GM12892 (cell line): Measurements from ENCODE around the gene ANGPT4.
A peak's percentile ranks its signal among the peaks of the same experiment; 100 is the strongest.

Experiments
- DNase-seq: peaks from one replicate; pipeline ENCODE4 v3.0.0; 2011; ENCODE audit not compliant: insufficient read length
- FAIRE-seq: peaks from 2 replicates; lab custom pipeline; 2011; peaks lifted over from hg19 to GRCh38; lab: Jason Lieb, UNC
- POLR2A ChIP-seq: IDR thresholded peaks from 2 replicates; pipeline ENCODE4 v1.6.1; 2011; ENCODE audit warnings: low read depth, low read length, control low read depth
- POLR2AphosphoS5 ChIP-seq: IDR thresholded peaks from 2 replicates; pipeline ENCODE4 v1.6.1; 2011; ENCODE audit warnings: low read depth, low read length, control low read depth
- TAF1 ChIP-seq: IDR thresholded peaks from 2 replicates; pipeline ENCODE4 v1.6.1; 2011; ENCODE audit warnings: low read depth, mild to moderate bottlenecking, control low read depth, low read length, borderline replicate concordance

ANGPT4 gene

DNA sequence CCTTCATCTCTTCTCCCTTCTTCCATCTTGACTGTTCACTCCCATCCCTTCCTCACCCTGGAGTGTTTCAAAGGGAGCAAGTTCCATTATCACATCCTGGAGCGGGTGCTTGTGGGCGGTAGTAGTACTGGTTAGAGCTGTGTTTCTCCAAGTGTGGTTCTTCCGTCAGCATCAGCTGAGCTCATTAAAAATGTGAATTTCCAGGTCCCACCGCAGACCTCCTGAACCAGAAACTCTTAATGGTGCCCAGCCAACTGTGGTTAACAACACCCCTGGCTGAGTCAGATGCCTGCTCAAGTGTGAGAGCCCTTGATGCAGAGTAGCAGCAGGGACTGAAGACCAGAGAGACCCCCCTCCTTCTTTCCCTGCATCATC lies 24.4 kb downstream of the ANGPT4 start:
- no peak for TF ChIP-seq TAF1
- TF ChIP-seq POLR2AphosphoS5: no peak
- TF ChIP-seq POLR2A: no peak
- no peak for FAIRE-seq
- no peak for DNase-seq

DNA sequence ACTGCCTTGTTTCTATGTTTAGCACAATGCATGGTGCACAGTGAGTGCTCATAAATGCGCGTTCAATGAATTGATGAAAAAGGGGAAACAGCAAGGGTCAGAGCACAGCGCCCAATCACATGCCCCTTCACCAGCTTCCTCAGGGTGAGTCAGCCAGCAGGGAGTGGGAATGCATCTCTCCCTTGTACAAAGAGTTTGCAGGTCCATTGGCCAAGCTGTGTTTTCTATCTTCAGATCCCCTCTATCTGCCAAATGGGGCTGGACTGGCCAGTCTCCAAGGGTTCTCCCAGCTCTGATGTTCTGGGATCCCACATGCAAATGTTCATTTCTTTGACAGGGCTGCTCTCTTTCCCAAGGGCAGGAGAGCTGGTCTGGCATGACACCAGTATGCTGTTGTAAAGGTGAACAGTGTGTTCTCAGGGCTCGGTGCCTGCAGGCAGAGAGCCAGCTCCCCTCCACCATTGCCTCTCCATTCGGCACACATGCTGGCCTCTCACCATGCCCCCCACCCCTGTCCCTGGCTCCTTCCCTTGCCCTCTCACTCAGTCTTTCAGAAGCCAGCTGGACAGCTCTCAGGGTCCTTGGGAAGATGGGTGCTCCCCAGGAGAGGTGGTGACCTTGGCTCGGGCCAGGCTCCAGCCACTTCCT lies 25.0 kb downstream of the ANGPT4 start:
- TF ChIP-seq POLR2A (no peak), TAF1 (no peak), POLR2AphosphoS5 (no peak)
- FAIRE-seq (no peak), DNase-seq (no peak)

DNA sequence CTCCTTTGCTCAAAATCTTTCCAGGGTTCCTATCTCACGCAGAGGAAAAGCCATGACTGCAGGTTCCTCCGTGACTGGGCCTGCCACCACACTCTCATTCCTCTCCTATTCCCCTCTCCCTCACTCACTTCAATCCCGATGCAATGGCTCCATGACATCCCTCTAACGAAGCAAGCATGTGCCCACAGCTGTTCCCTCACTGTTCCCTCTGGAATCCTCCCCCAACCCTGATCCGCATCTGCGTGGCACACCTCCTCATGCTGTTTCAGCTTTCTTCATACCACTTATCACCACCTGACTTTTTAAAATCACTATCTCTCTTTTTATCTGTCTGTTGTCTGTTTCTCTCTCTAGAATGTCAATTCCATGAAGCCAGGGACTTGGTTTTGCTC lies 25.5 kb downstream of the ANGPT4 start:
- TF ChIP-seq POLR2AphosphoS5 (no peak), TAF1 (no peak), POLR2A (no peak)
- FAIRE-seq: no peak
- no peak for DNase-seq

DNA sequence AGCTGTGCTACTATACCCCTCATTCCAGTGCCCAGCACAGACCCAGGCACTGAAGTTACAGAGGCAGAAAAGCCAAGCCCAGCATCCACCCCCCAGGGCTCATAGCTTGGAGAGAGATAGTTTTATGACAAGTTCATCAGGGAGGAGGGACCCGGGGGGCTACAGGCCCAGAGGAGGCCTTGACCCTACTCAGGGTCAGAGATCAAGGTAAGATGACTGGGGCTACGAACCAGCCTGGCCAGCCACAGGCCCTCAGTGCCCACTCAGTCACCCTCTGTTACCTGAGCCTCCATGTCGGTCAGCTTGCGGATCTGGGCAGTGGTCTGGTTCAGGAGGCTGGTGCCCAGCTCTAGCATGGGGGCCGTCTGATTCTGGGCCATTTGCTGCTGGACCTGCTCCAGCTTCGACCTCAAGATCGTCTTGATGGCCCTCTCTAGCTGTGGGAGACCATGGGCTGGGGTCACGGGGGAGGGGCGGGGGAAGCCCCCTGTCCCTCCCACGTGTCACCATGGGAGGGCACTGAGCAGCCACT lies 26.1 kb downstream of the ANGPT4 start:
- DNase-seq: no peak
- FAIRE-seq: no peak
- no peak for TF ChIP-seq TAF1
- no peak for TF ChIP-seq POLR2A
- no peak for TF ChIP-seq POLR2AphosphoS5

DNA sequence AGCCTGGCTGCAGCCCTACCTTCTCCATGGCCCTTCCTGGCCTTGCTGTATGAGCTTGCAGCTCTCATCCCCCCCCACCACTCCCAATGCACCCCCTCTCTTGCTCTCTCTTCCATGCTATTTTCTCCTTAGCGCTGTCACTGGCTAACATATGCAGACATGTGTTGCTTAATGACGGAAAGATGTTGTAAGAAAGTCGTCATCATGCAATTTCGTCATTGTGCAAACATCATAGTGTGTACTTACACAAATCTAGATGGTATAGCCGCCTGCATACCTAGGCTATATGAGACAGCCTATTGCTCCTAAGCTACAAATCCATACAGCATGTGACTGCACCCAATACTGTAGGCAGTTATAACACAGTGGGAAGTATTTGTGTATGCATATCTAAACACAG lies 27.0 kb downstream of the ANGPT4 start:
- FAIRE-seq (no peak), DNase-seq (no peak)
- TF ChIP-seq POLR2A: no peak
- no peak for TF ChIP-seq POLR2AphosphoS5

DNA sequence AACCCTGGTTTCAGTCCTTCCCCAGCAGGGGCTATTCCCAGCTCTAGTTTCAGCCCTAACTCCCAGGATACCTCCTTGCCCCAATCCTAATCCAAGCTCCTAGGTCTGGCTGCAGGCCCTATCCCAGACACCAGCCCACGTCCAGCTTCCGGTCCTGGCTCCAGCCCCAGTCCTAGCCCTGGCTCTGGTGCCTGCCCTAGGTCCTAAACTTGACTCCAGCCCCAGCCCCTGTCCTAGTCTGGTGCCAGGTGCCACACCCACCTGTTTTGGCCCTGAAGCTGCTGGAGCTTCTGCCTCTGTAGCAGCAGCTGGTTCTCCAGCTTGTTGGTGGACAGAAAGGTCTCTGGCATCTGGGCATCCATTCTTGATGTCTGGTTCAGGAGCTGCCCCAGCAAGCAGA lies 28.1 kb downstream of the ANGPT4 start:
- no peak for DNase-seq
- no peak for FAIRE-seq
- no peak for TF ChIP-seq POLR2A
- TF ChIP-seq TAF1: no peak

DNA sequence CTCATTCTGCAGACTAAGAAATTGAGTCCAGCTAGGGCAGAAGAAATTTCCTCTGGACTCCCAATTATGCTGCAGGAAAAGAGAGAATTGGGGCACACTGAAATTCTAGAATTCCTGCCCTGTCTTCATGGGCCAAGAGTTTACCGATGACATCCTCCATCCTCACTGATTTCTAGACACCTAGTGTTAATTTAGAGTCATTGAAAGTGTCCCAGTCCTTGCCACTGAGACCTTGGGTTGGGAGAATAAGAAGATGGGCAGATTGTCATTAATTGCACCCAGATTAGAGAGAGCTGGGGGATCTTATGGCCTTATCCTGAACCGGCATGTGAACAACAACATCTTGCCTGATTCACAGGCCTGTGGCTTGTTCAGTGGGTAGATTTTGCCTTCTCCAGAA lies 29.0 kb downstream of the ANGPT4 start:
- TF ChIP-seq TAF1 (no peak), POLR2A (no peak)
- DNase-seq: no peak

DNA sequence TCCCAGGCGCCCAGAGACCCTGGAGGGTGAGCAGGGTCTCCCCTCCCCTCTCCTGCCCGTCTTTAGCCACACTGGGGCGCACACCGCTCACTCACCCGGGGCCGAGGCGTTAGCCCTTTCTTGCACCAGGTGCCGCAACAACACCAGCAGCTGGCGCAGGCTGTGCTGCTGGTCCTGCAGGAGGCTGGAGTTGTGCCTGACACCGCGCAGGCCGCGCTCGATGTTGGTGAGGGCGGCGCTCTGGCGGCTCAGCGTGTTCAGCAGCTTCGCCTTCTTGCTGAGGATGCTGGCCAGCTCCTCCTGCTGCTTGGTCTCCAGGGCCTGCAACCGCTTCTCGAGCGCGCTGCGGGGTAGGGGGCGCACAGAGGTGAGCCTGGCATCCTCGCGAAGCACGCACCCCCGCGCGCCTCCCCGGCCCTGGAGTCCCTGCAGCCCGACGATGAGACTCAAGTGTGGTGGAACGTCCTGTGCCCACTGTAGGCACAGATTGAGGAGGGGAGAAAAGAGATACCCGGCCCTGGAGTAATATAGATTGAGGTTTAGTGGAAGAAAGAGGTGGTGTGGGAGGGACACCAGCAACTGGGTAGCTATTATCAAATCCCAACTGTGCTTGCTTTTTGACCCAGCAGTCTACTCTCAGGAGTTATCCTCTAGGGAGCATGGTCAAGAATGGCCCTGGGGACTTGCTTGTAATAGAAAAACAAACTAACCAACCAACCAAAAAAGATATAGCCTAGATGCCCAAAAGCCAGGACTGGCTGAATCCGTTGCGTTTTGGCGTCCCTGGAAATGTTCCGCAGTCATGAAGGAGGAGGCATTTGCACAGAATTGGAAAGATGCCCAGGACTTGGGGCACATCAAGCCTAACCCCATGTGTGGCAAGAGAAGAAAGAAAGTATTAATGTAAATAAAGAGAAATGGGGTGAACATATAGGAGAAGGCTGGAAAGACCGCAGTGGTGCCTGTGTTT lies 30.9 kb downstream of the ANGPT4 start:
- TF ChIP-seq POLR2AphosphoS5 (no peak), TAF1 (no peak), POLR2A (no peak)
- no peak for DNase-seq
- FAIRE-seq: no peak

More for the DNA sequence above, 29.0 kb downstream of the ANGPT4 start:
- no peak for FAIRE-seq

DNA sequence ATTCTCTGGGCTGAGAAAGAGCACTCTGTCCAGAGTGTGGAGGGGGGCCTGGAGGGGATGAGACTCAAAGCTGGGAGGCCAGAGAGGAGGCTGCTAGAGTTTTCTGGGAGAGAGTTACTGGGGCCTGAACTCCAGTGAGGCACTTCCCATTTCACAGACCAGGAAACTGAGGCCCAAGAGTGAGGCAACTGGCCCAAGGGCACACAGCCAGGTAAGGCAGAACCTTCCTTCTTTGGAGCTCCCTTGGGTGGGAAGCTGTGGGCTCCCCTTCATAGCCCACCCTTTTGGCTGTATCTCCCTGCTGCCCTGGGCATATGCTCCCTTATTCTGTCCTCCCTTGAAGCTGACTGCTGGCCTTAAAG lies 34.4 kb downstream of the ANGPT4 start:
- TF ChIP-seq POLR2A (no peak), POLR2AphosphoS5 (no peak), TAF1 (no peak)
- DNase-seq (no peak), FAIRE-seq (no peak)

DNA sequence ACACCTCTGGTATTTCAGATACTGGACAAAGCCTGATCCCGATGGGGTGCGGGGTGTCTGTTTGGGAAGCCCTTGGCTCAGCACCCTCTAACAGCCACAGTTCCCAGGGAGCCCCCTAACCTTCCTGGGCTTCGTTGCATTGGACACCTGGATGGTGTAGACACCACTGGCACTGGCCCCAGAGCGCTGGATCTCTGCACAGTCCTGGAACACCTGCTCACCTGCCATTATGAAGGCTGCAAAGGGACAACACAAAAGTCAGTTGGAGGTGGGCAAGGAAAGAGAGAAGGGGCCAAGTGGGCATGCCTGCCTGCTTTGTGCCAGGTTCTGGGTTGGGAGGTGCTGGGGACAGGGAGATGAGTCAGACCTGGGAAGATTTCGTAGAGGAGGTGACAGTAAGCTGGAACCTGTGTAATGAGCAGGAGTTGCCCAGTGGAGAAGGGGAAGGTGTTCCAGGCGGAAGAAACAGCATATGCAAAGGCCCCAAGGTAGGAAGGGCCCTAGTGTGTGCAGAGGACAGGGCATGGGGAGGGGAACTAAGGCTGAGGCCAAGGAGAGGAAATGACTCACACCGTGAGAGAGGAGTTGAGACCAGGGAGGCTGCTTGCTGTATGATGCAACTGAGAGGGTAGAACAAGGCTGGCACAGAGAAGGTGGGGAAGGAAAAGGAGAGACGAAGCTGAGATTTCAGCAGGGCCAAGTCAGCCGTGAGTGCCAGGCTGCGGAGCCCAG lies 34.9 kb downstream of the ANGPT4 start:
- TF ChIP-seq TAF1 (no peak), POLR2A (no peak), POLR2AphosphoS5 (no peak)
- DNase-seq (no peak), FAIRE-seq (peak; percentile 48)

DNA sequence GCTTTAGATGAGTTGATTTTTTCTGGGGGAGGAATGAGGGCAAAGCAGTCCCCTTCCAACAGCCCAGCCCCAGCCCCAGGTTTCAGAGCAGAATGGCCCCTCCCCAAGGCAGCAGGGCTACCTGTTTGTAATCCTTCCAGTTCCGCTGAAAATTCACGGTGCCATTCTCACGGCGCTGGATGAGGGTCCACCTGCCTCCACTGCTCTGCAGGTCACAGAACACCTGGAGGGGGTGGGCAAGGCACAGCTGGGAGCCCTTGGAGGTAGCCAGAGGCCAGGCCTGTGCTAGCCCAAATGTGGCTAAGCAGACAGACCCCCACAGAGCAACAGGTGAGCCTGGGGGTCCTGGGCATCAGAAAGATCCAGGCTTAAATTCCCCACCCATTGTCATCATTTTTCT lies 36.5 kb downstream of the ANGPT4 start:
- no peak for FAIRE-seq
- no peak for DNase-seq
- TF ChIP-seq TAF1: no peak
- TF ChIP-seq POLR2A: no peak
- TF ChIP-seq POLR2AphosphoS5: no peak
